GM12878 (cell line): Measurements from ENCODE around the gene ERN1. TPM values are rescaled to one million over a fixed set of nuclear protein-coding genes. Genes with fewer than 3 reads are reported as not detected.

Source experiments
- ATAC-seq: fragments of 200-7000 bp; cut with Tn5 transposase; 3 replicates; pipeline ENCODE4 v1.9.1; 2020; ENCODE audit warnings: mild to moderate bottlenecking, moderate library complexity
- BruUV-seq: library from RNA; stranded (reverse); fragments of 400-500 nt; replicated peaks from 2 replicates; lab custom pipeline; 2021; lab: Mats Ljungman, UMichigan
- CTCF ChIA-PET: fragments of 300-600 bp; sonication (Branson Sonifier 250); formaldehyde crosslinking; extraction: SDS; loops from one replicate; lab custom pipeline; 2021; ENCODE audit warnings: inconsistent platforms; lab: Yijun Ruan, JAX
- POLR2A ChIA-PET: fragments of 350-600 bp; formaldehyde crosslinking; extraction: SDS; loops from one replicate; lab custom pipeline; 2021; ENCODE audit warnings: inconsistent platforms; lab: Charles Lee
- RAD21 ChIA-PET: fragments of 300-600 bp; sonication (Branson Sonifier 250); formaldehyde crosslinking; loops from one replicate; lab custom pipeline; 2023; ENCODE audit warnings: antibody characterized with exemption; ENCODE audit not compliant: unreplicated experiment; lab: Charles Lee
- SMC1A ChIA-PET: fragments of 300-600 bp; sonication (Branson Sonifier 250); formaldehyde crosslinking; loops from one replicate; lab custom pipeline; 2023; ENCODE audit not compliant: unreplicated experiment, uncharacterized antibody; lab: Charles Lee
- DNase-seq: peaks from one replicate; pipeline ENCODE4 v3.0.0-alpha.2; 2011; ENCODE audit warnings: low read depth, low spot score
- FAIRE-seq: peaks from 3 replicates; lab custom pipeline; 2011; peaks lifted over from hg19 to GRCh38; lab: Jason Lieb, UNC
- H2AFZ ChIP-seq: 2 replicates; pipeline ENCODE4 v1.6.0; 2011; ENCODE audit warnings: low read depth, low read length, control low read depth; ENCODE audit not compliant: control insufficient read depth
- H3K27ac ChIP-seq: 2 replicates; pipeline ENCODE4 v1.5.1; 2011; ENCODE audit warnings: control low read depth; ENCODE audit not compliant: control insufficient read depth, insufficient read depth
- H3K27me3 ChIP-seq, 2 experiments: replicated peaks in 1 of 2; 2 replicates each; pipeline versions ENCODE4 v1.6.0 to v1.6.1; 2011; ENCODE audit warnings: low read length in 1 of 2; ENCODE audit not compliant: control insufficient read depth in 2 of 2, insufficient read depth in 2 of 2
- H3K36me3 ChIP-seq, 2 experiments: 2 replicates each; pipeline ENCODE4 v1.5.1; 2011; ENCODE audit warnings: low read length in 1 of 2; ENCODE audit not compliant: control insufficient read depth in 2 of 2, insufficient read depth in 2 of 2
- H3K4me1 ChIP-seq: 2 replicates; pipeline ENCODE4 v1.6.1; 2011; ENCODE audit warnings: mild to moderate bottlenecking, low read length, moderate library complexity, mixed read lengths; ENCODE audit not compliant: control insufficient read depth, insufficient read depth
- H3K4me2 ChIP-seq: 2 replicates; pipeline ENCODE4 v1.6.0; 2011; ENCODE audit warnings: control low read depth; ENCODE audit not compliant: control insufficient read depth, insufficient read depth
- H3K4me3 ChIP-seq: fragments of 200-600 bp; sonication (generic); 2 replicates; pipeline ENCODE4 v1.5.1; 2016
- H3K79me2 ChIP-seq: 2 replicates; pipeline ENCODE4 v1.6.0; 2011; ENCODE audit warnings: low read length; ENCODE audit not compliant: control insufficient read depth, insufficient read depth
- H3K9ac ChIP-seq: 2 replicates; pipeline ENCODE4 v1.8.0; 2011; ENCODE audit warnings: low read length, control low read depth, mixed read lengths; ENCODE audit not compliant: control insufficient read depth, insufficient read depth
- H3K9me3 ChIP-seq: replicated peaks from 3 replicates; pipeline ENCODE4 v1.5.1; 2011; ENCODE audit warnings: mild to moderate bottlenecking, low read length; ENCODE audit not compliant: control insufficient read depth, insufficient read depth
- H4K20me1 ChIP-seq: 2 replicates; pipeline ENCODE4 v1.6.0; 2011; ENCODE audit not compliant: control insufficient read depth, insufficient read depth
- ASH2L ChIP-seq: fragments of 300-600, 200-600 bp; sonication (generic); IDR thresholded peaks from 2 replicates; pipeline ENCODE4 v1.6.1; 2017; ENCODE audit warnings: low read depth, mild to moderate bottlenecking, borderline replicate concordance
- BACH1 ChIP-seq: fragments of 450-650 bp; IDR thresholded peaks from 2 replicates; pipeline ENCODE4 v1.6.1; 2017; ENCODE audit warnings: mild to moderate bottlenecking, borderline replicate concordance
- CBX3 ChIP-seq: fragments of 200-600 bp; sonication (generic); IDR thresholded peaks from 2 replicates; pipeline ENCODE4 v1.6.1; 2016; ENCODE audit warnings: low read depth, borderline replicate concordance
- CHD4 ChIP-seq: fragments of 200-600 bp; sonication (generic); IDR thresholded peaks from 2 replicates; pipeline ENCODE4 v1.6.1; 2016; ENCODE audit warnings: mild to moderate bottlenecking
- CREB1 ChIP-seq: IDR thresholded peaks from 2 replicates; pipeline ENCODE4 v1.6.1; 2012; ENCODE audit warnings: low read depth, mild to moderate bottlenecking, inconsistent platforms
- IRF4 ChIP-seq: IDR thresholded peaks from 2 replicates; pipeline ENCODE4 v1.6.1; 2011; ENCODE audit warnings: low read depth, low read length
- KDM1A ChIP-seq: fragments of 200-600 bp; sonication (generic); IDR thresholded peaks from 2 replicates; pipeline ENCODE4 v1.6.1; 2016; ENCODE audit warnings: borderline replicate concordance
- MYB ChIP-seq: fragments of 150-350 bp; IDR thresholded peaks from 2 replicates; pipeline ENCODE4 v1.6.1; 2014; ENCODE audit warnings: mild to moderate bottlenecking, low read depth, low read length, borderline replicate concordance
- NR2C2 ChIP-seq: IDR thresholded peaks from 2 replicates; pipeline ENCODE4 v1.6.1; 2011; ENCODE audit warnings: borderline replicate concordance, low read depth; ENCODE audit not compliant: control insufficient read depth, insufficient read length
- PKNOX1 ChIP-seq: fragments of 450-650 bp; IDR thresholded peaks from 2 replicates; pipeline ENCODE4 v1.6.1; 2016; ENCODE audit warnings: mild to moderate bottlenecking
- SIN3A ChIP-seq: IDR thresholded peaks from 2 replicates; pipeline ENCODE4 v1.6.1; 2012; ENCODE audit warnings: low read depth, low read length, improper control_type of control experiment
- SUPT20H ChIP-seq: IDR thresholded peaks from 2 replicates; pipeline ENCODE4 v1.6.1; 2011; ENCODE audit warnings: low read depth, mild to moderate bottlenecking, low read length, moderate library complexity, borderline replicate concordance; ENCODE audit not compliant: control insufficient read depth
- ZBTB40 ChIP-seq: fragments of 450-650 bp; IDR thresholded peaks from 2 replicates; pipeline ENCODE4 v1.6.1; 2016; ENCODE audit warnings: mild to moderate bottlenecking, moderate library complexity, borderline replicate concordance
- WGBS: methylation state at CpG from one replicate; pipeline ENCODE4 v1.1.6; 2016; ENCODE audit warnings: low lambda C conversion rate; ENCODE audit not compliant: insufficient replicate concordance, insufficient coverage; ENCODE audit errors: missing lambda C conversion rate; 5-methylcytosine and 5-hydroxymethylcytosine counted together
- in situ Hi-C: fragments of 300-500 bp; cut with MboI; formaldehyde crosslinking; loops from 9 replicates; pipeline ENCODE4 v1.14.3; 2018; ENCODE audit warnings: mixed read lengths
- intact Hi-C: fragments of 100-400 bp; cut with micrococcal nuclease; formaldehyde crosslinking; loops from one replicate; pipeline ENCODE4 v1.14.2; 2022; ENCODE audit not compliant: unreplicated experiment
- polyA plus RNA-seq, 11 experiments: library from polyadenylated mRNA; depleted of rRNA in 4 of 11; unstranded in 6 of 11; stranded (reverse) in 5 of 11; fragments of >200 nt; fragmentation: Nextera tagmentation in 4 of 11; fragmentation: Illumina TruSeq in 1 of 11; extraction: Ambion mirVana in 4 of 11; extraction: Trizol in 1 of 11; gene quantifications; 1 replicate in 1 of 11; 2 replicates in 10 of 11; pipeline versions ENCODE4 v1.2.1 to v1.2.3, GENCODE V29; 2011 to 2016; ENCODE audit warnings: inconsistent platforms in 2 of 11, missing spikeins in 2 of 11, low read depth in 1 of 11
- total RNA-seq, 4 experiments: library from RNA; depleted of rRNA in 3 of 4; stranded (reverse); fragments of >200 nt in 3 of 4; fragmentation: Illumina TruSeq in 1 of 4; extraction: Trizol in 1 of 4; gene quantifications; 2 replicates each; pipeline versions ENCODE4 v1.2.1 to v1.2.3, GENCODE V29; 2013 to 2021

The ERN1 gene
- total and polyA plus RNA-seq, 10 of the 15 experiments (the other 5 are each of a cell fraction or from before 2014, with no cell fraction given), result 2.6 to 19.2 (median 7.6) TPM

GRCh38 chr17:64139542-64139941 lies 9.6 kb upstream of the ERN1 start:
- H3K4me1 ChIP-seq, result no peaks in the 10 kb centered on the region
- no TSS peak for BruUV-seq
- ChIA-PET POLR2A (no interaction called here), RAD21 (no interaction called here), CTCF (interaction anchor here (3.1 to 9.7 kb wide), 2 partner anchors 109 to 111 kb away, joined by 14 to 915 read pairs; no protein-coding TSS in a partner anchor), SMC1A (interaction anchor here (0.6 kb wide), 1 partner anchor 220 kb away, joined by 5 read pairs; no protein-coding TSS in a partner anchor)
- no peak overlapping the region for H3K27ac ChIP-seq
- in situ Hi-C loops, result no loop called here
- FAIRE-seq (no peak), DNase-seq (no peak), ATAC-seq (no peak)
- no peaks in the 10 kb centered on the region for H3K36me3 ChIP-seq
- no peak overlapping the region for H3K9ac ChIP-seq
- intact Hi-C loops, result no loop called here
- whole genome bisulfite sequencing, result 28% methylated on average over 6 of the region's 6 CpGs
- no peak overlapping the region for H3K4me2 ChIP-seq
- TF ChIP-seq CREB1, result no peak
- TF ChIP-seq CBX3, result no peak
- TF ChIP-seq NR2C2, result no peak
- no peak for TF ChIP-seq ASH2L
- TF ChIP-seq ZBTB40, result no peak
- no peak for TF ChIP-seq IRF4
- no peak for TF ChIP-seq SIN3A
- TF ChIP-seq SUPT20H, result no peak
- no peak for TF ChIP-seq MYB
- TF ChIP-seq BACH1, result no peak
- no peak for TF ChIP-seq KDM1A
- no peak for TF ChIP-seq PKNOX1
- no peak for TF ChIP-seq CHD4
- no peak overlapping the region for H3K4me3 ChIP-seq
- H2AFZ ChIP-seq, result no peak overlapping the region
- H3K9me3 ChIP-seq, result no peaks in the 10 kb centered on the region
- no peaks in the 10 kb centered on the region for H3K79me2 ChIP-seq
- H4K20me1 ChIP-seq, result no peaks in the 10 kb centered on the region
- H3K27me3 ChIP-seq, result no peaks in the 10 kb centered on the region
